Left lung (tissue), 10 donors: Measurements from ENCODE around the gene POLR1G. TPM values are rescaled to one million over a fixed set of nuclear protein-coding genes. Genes with fewer than 3 reads are reported as not detected.

ENCODE experiments used
- ATAC-seq: fragments of 200-7000 bp; cut with Tn5 transposase; one replicate; pipeline ENCODE4 v1.9.1; 2020; ENCODE audit warnings: moderate library complexity
- DNase-seq, 4 donors: peaks; one replicate each; pipeline ENCODE4 v3.0.0-alpha.2; 2013 to 2020
- H3K27ac ChIP-seq, 2 donors: fragments of 200-600 bp; sonication (generic) in 1 of 2; one replicate each; pipeline versions ENCODE4 v1.5.0 to v1.8.0; 2020 to 2021
- H3K27me3 ChIP-seq, 2 donors: fragments of 200-600 bp; sonication (generic) in 1 of 2; one replicate each; pipeline versions ENCODE4 v1.5.0 to v1.8.0; 2020 to 2021
- H3K36me3 ChIP-seq, 2 donors: fragments of 200-600 bp; sonication (generic) in 1 of 2; one replicate each; pipeline versions ENCODE4 v1.5.0 to v1.8.0; 2020 to 2021
- H3K4me1 ChIP-seq, 2 donors: fragments of 200-600 bp; one replicate each; pipeline ENCODE4 v1.8.0; 2021
- H3K4me3 ChIP-seq, 2 donors: fragments of 200-600 bp; sonication (generic) in 1 of 2; one replicate each; pipeline versions ENCODE4 v1.5.0 to v1.8.0; 2020 to 2021; ENCODE audit warnings: mild to moderate bottlenecking in 1 of 2
- H3K9me3 ChIP-seq, 2 donors: fragments of 200-600 bp; sonication (generic) in 1 of 2; one replicate each; pipeline versions ENCODE4 v1.5.0 to v1.8.0; 2020 to 2021
- CTCF ChIP-seq, 2 donors: fragments of 200-600 bp; sonication (generic) in 1 of 2; IDR thresholded peaks; one replicate each; pipeline versions ENCODE4 v1.5.0 to v1.8.0; 2021; ENCODE audit warnings: antibody characterized with exemption in 2 of 2
- intact Hi-C, 2 donors: fragments of 100-400 bp; cut with DNase I; formaldehyde crosslinking; loops; one replicate each; pipeline versions ENCODE4 v1.11.2 to v1.14.2; 2022
- polyA plus RNA-seq, 6 donors: library from polyadenylated mRNA; unstranded; fragments of 120-200 nt; gene quantifications; one replicate each; pipeline ENCODE4 v1.2.1, GENCODE V29; 2013; ENCODE audit not compliant: insufficient read length in 6 of 6
- total RNA-seq, 2 donors: library from RNA; stranded (reverse); fragmentation: NEBNext Ultra II Directional; extraction: Animal tissue kit (Norgen Biotek cat#: 25700); gene quantifications; one replicate each; pipeline ENCODE4 v1.2.1, GENCODE V29; 2021
- donor health status: DM: no; HTN: yes; CAD: no.
- donor health status: DM: no; HTN: no; CAD: no.

POLR1G gene
- total and polyA plus RNA-seq, 8 donors: 2.8 to 6.0 (median 4.5) TPM

GRCh38 chr19:45451131-45451849 lies 44.8 kb downstream of the POLR1G start:
- H3K4me1 ChIP-seq: peaks cover 29 to 48% of the 10 kb centered on the region in 2 donors
- DNase-seq: peak in 2 of 4 donors; percentile 65 to 68

GRCh38 chr19:45451850-45452387 lies 45.5 kb downstream of the POLR1G start:
- intact Hi-C loops: no loop called here
- H3K27ac ChIP-seq: peak overlapping the region; percentile 86 to 92
- H3K27me3 ChIP-seq: no peaks in the 10 kb centered on the region
- H3K9me3 ChIP-seq: no peaks in the 10 kb centered on the region
- no peak overlapping the region for H3K4me3 ChIP-seq
- H3K4me1 ChIP-seq: peaks cover 32 to 55% of the 10 kb centered on the region in 2 donors
- ATAC-seq (no peak), DNase-seq (no peak)
- TF ChIP-seq CTCF (IDR thresholded peaks at IDR 0.05): no peak
- H3K36me3 ChIP-seq: no peaks in the 10 kb centered on the region

More at GRCh38 chr19:45451131-45451849, 44.8 kb downstream of the POLR1G start:
- intact Hi-C loops: no loop called here
- H3K27ac ChIP-seq: peak overlapping the region; percentile 86 to 92
- no peaks in the 10 kb centered on the region for H3K36me3 ChIP-seq
- TF ChIP-seq CTCF (IDR thresholded peaks at IDR 0.05): no peak
- H3K9me3 ChIP-seq: no peaks in the 10 kb centered on the region
- ATAC-seq: peak; percentile 4
- H3K27me3 ChIP-seq: no peaks in the 10 kb centered on the region
- peak overlapping the region; percentile 39 to 48 for H3K4me3 ChIP-seq

- peaks cover 24 to 41% of the 10 kb centered on the region in 2 donors for H3K4me1 ChIP-seq
- ATAC-seq (peak; percentile 85), DNase-seq (peak; percentile 78 to 96 (median 96))
- intact Hi-C loops: no loop called here
- no peak for TF ChIP-seq CTCF (IDR thresholded peaks at IDR 0.05)
- H3K27ac ChIP-seq: peak overlapping the region; percentile 84 to 89
- H3K36me3 ChIP-seq: no peaks in the 10 kb centered on the region
- H3K27me3 ChIP-seq: no peaks in the 10 kb centered on the region
- H3K9me3 ChIP-seq: no peaks in the 10 kb centered on the region
- no peak overlapping the region for H3K4me3 ChIP-seq
These were observed 49.5 kb downstream of the POLR1G start for GRCh38 chr19:45455707-45456499.

- no peaks in the 10 kb centered on the region for H3K27me3 ChIP-seq
- no peak for TF ChIP-seq CTCF (IDR thresholded peaks at IDR 0.05)
- intact Hi-C loops: no loop called here
- peak overlapping the region; percentile 84 to 89 for H3K27ac ChIP-seq
- no peaks in the 10 kb centered on the region for H3K36me3 ChIP-seq
- DNase-seq (no peak), ATAC-seq (no peak)
- no peak overlapping the region for H3K4me3 ChIP-seq
- peaks cover 19 to 39% of the 10 kb centered on the region in 2 donors for H3K4me1 ChIP-seq
- no peaks in the 10 kb centered on the region for H3K9me3 ChIP-seq
These were observed 50.0 kb downstream of the POLR1G start for GRCh38 chr19:45456500-45456815.

GRCh38 chr19:45457776-45458175 lies 51.3 kb downstream of the POLR1G start:
- Histone ChIP-seq H3K27ac (no peak overlapping the region), H3K36me3 (no peaks in the 10 kb centered on the region), H3K9me3 (no peaks in the 10 kb centered on the region), H3K4me3 (no peak overlapping the region), H3K4me1 (peaks cover 15 to 34% of the 10 kb centered on the region in 2 donors), H3K27me3 (no peaks in the 10 kb centered on the region)
- DNase-seq: no peak
- no peak for TF ChIP-seq CTCF (IDR thresholded peaks at IDR 0.05)
- intact Hi-C loops: no loop called here
- ATAC-seq: no peak
